SK-N-SH (cell line): ENCODE results near the gene PCK2. TPM values are rescaled to one million over a fixed set of nuclear protein-coding genes. Genes with fewer than 3 reads are reported as not detected.

Source experiments
- CTCF ChIA-PET: fragments of 300-600, 350-600 bp; formaldehyde crosslinking; extraction: SDS; loops from one replicate; lab custom pipeline; 2021; lab: Yijun Ruan, JAX
- POLR2A ChIA-PET: fragments of 350-600 bp; sonication (Branson Sonifier 250); formaldehyde crosslinking; extraction: SDS; loops from one replicate; lab custom pipeline; 2020; ENCODE audit warnings: antibody characterized with exemption, inconsistent platforms; lab: Yijun Ruan, JAX
- DNase-seq: peaks from one replicate; pipeline ENCODE4 v3.0.0; 2012
- H2AFZ ChIP-seq: fragments of 200-600 bp; sonication (generic); 2 replicates; pipeline ENCODE4 v1.8.1; 2016; ENCODE audit warnings: antibody characterized with exemption, mild to moderate bottlenecking, low read depth
- H3F3A ChIP-seq: fragments of 200-600 bp; sonication (generic); replicated peaks from 2 replicates; pipeline ENCODE3; 2016; ENCODE audit warnings: antibody characterized with exemption, mild to moderate bottlenecking; ENCODE audit not compliant: insufficient read depth
- H3K27ac ChIP-seq, 2 experiments: fragments of 200-500 bp in 1 of 2; fragments of 200-600 bp in 1 of 2; sonication (Bioruptor generic) in 1 of 2; sonication (generic), shearing (Covaris generic) in 1 of 2; 2 replicates each; pipeline versions ENCODE4 v1.5.1 to v1.6.1; 2014 to 2016; ENCODE audit warnings: low read depth in 2 of 2, inconsistent platforms in 1 of 2, low read length in 1 of 2, mild to moderate bottlenecking in 1 of 2, mixed read lengths in 1 of 2
- H3K27me3 ChIP-seq: fragments of 200-600 bp; sonication (generic), shearing (Covaris generic); 2 replicates; pipeline ENCODE4 v1.6.1; 2016; ENCODE audit warnings: mixed run types; ENCODE audit not compliant: insufficient read depth
- H3K36me3 ChIP-seq, 2 experiments: fragments of 200-500 bp in 1 of 2; fragments of 200-600 bp in 1 of 2; sonication (Bioruptor generic) in 1 of 2; sonication (generic) in 1 of 2; replicated peaks in 1 of 2; 2 replicates each; pipeline versions ENCODE3 to v1.5.1; 2014 to 2016; ENCODE audit warnings: low read length in 1 of 2, mild to moderate bottlenecking in 1 of 2; ENCODE audit not compliant: insufficient read depth in 2 of 2, control insufficient read depth in 1 of 2
- H3K4me1 ChIP-seq, 2 experiments: fragments of 200-500 bp in 1 of 2; fragments of 200-600 bp in 1 of 2; sonication (Bioruptor generic) in 1 of 2; sonication (generic), shearing (Covaris generic) in 1 of 2; 2 replicates each; pipeline versions ENCODE4 v1.5.1 to v1.6.1; 2014 to 2016; ENCODE audit warnings: low read depth in 1 of 2, low read length in 1 of 2, mixed run types in 1 of 2; ENCODE audit not compliant: insufficient read depth in 2 of 2, control insufficient read depth in 1 of 2
- H3K4me2 ChIP-seq: fragments of 200-600 bp; sonication (generic), shearing (Covaris generic); 2 replicates; pipeline ENCODE4 v1.6.1; 2017; ENCODE audit warnings: mixed run types
- H3K4me3 ChIP-seq, 2 experiments: fragments of 200-500 bp in 1 of 2; fragments of 200-600 bp in 1 of 2; sonication (Bioruptor generic) in 1 of 2; sonication (generic), shearing (Covaris generic) in 1 of 2; 2 replicates each; pipeline versions ENCODE4 v1.5.1 to v1.8.1; 2014 to 2016; ENCODE audit warnings: low read depth in 2 of 2, inconsistent platforms in 1 of 2, low read length in 1 of 2, mild to moderate bottlenecking in 1 of 2, mixed read lengths in 1 of 2, moderate library complexity in 1 of 2
- H3K79me2 ChIP-seq: fragments of 200-600 bp; sonication (generic); 2 replicates; pipeline ENCODE4 v1.8.1; 2017; ENCODE audit warnings: mild to moderate bottlenecking; ENCODE audit not compliant: insufficient read depth
- H3K9ac ChIP-seq: fragments of 200-600 bp; sonication (generic); 2 replicates; pipeline ENCODE4 v1.6.1; 2017; ENCODE audit warnings: mixed run types
- H3K9me2 ChIP-seq: fragments of 200-600 bp; sonication (generic); 2 replicates; pipeline ENCODE4 v1.6.1; 2017; ENCODE audit warnings: mixed run types
- H3K9me3 ChIP-seq: fragments of 200-600 bp; sonication (generic); 2 replicates; pipeline ENCODE4 v1.6.1; 2017; ENCODE audit warnings: mixed run types, mild to moderate bottlenecking, moderate library complexity
- H4K20me1 ChIP-seq: fragments of 200-600 bp; sonication (generic); 2 replicates; pipeline ENCODE4 v1.6.1; 2017; ENCODE audit warnings: mild to moderate bottlenecking, mixed run types; ENCODE audit not compliant: insufficient read depth
- EP300 ChIP-seq, 2 experiments: IDR thresholded peaks; 2 replicates each; pipeline versions ENCODE4 v1.4.0 to v1.6.1; 2012; ENCODE audit warnings: borderline replicate concordance in 1 of 2, low read depth in 1 of 2, low read length in 1 of 2
- FOSL2 ChIP-seq: IDR thresholded peaks from 2 replicates; pipeline ENCODE4 v1.4.0; 2012; ENCODE audit warnings: low read depth, mild to moderate bottlenecking, moderate library complexity, borderline replicate concordance
- GATA2 ChIP-seq: sonication (generic); formaldehyde crosslinking; IDR thresholded peaks from 2 replicates; pipeline ENCODE4 v1.5.0; 2020; ENCODE audit warnings: mild to moderate bottlenecking, missing genetic modification reagents
- NFIC ChIP-seq: IDR thresholded peaks from 2 replicates; pipeline ENCODE4 v1.4.0; 2012; ENCODE audit warnings: borderline replicate concordance
- NRF1 ChIP-seq: IDR thresholded peaks from 2 replicates; pipeline ENCODE4 v1.6.1; 2012; ENCODE audit warnings: low read depth, mild to moderate bottlenecking, low read length
- POLR2AphosphoS5 ChIP-seq: IDR thresholded peaks from 2 replicates; pipeline ENCODE4 v1.6.1; 2012; ENCODE audit warnings: low read depth, low read length
- RAD21 ChIP-seq: IDR thresholded peaks from 2 replicates; pipeline ENCODE4 v1.6.1; 2012; ENCODE audit warnings: mild to moderate bottlenecking, low read length
- RXRA ChIP-seq: IDR thresholded peaks from 2 replicates; pipeline ENCODE4 v1.4.0; 2012; ENCODE audit warnings: low read depth, mild to moderate bottlenecking, borderline replicate concordance
- SMC3 ChIP-seq: IDR thresholded peaks from 2 replicates; pipeline ENCODE4 v1.6.1; 2012; ENCODE audit warnings: low read depth, low read length, improper control_type of control experiment
- TAF1 ChIP-seq: IDR thresholded peaks from 2 replicates; pipeline ENCODE4 v1.6.1; 2012; ENCODE audit warnings: low read depth, mild to moderate bottlenecking, low read length, moderate library complexity, borderline replicate concordance
- TCF12 ChIP-seq: IDR thresholded peaks from 2 replicates; pipeline ENCODE4 v1.4.0; 2012
- WGBS: methylation state at CpG from one replicate; pipeline ENCODE4 v1.1.6; 2017; ENCODE audit warnings: low lambda C conversion rate; 5-methylcytosine and 5-hydroxymethylcytosine counted together
- polyA plus RNA-seq, 3 experiments: library from polyadenylated mRNA; depleted of rRNA; stranded (reverse); fragments of >200 nt; gene quantifications; 2 replicates each; pipeline ENCODE4 v1.2.3, GENCODE V29; 2012
- TF ChIP-seq, protein P1 (sequence below): IDR thresholded peaks from 2 replicates; pipeline ENCODE4 v1.4.0; 2012; ENCODE audit warnings: low read depth, borderline replicate concordance
- TF ChIP-seq, protein P2 (sequence below): fragments of 150-350 bp; IDR thresholded peaks from 2 replicates; pipeline ENCODE4 v1.6.1; 2016; ENCODE audit warnings: mild to moderate bottlenecking, low read depth, low read length
- TF ChIP-seq, protein P3 (sequence below): IDR thresholded peaks from 2 replicates; pipeline ENCODE4 v1.4.0; 2012; ENCODE audit warnings: low read depth, borderline replicate concordance
- TF ChIP-seq, protein P4 (sequence below): IDR thresholded peaks from 2 replicates; pipeline ENCODE4; 2012

PCK2 gene
- polyA plus RNA-seq, 1 of the 3 experiments (the other 2 are of a cell fraction) = 16.6 TPM

DNA sequence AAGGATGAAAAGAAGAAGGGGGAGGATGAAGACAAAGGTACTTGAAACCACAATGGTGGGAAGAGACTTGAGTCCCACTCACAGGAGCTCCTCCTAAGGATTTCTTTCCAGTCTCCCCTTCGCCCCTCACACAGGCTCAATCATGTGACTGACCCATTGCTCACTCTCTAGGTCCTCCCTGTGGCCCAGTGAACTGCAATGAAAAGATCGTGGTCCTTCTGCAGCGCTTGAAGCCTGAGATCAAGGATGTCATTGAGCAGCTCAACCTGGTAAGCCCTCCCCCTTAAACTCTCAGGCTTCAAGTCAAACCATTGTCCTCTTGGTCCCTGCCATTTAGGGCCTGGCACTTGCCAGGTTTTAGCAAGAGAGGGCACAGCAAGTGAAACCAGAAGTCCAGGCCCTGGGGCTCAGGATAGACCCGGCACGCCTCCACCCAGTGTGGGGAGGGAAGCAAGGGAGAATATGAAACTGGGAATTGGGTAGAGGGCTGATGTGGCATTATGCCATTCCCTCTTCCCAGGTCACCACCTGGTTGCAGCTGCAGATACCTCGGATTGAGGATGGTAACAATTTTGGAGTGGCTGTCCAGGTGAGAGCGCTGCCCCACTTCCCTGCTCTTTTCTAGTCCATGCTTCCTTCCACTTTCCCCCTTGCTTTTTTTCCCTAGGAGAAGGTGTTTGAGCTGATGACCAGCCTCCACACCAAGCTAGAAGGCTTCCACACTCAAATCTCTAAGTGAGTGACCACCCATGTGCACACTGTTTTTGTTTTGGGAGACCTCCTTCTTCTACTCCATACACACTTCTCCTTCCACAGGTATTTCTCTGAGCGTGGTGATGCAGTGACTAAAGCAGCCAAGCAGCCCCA lies 43.7 kb downstream of the PCK2 start:
- H3K4me1 ChIP-seq = peaks cover 6 to 36% of the 10 kb centered on the region in 2 experiments; a peak in 3 of 4 replicates
- 92% methylated on average over 8 of the region's 8 CpGs for WGBS
- no peak overlapping the region for H2AFZ ChIP-seq
- no peak for DNase-seq
- peaks cover 15% of the 10 kb centered on the region for H3F3A ChIP-seq
- H3K9me3 ChIP-seq = no peaks in the 10 kb centered on the region
- ChIA-PET CTCF (interaction anchor here (0.7 to 4.7 kb wide), 5 partner anchors 9 to 47 kb away, joined by 3 to 22 read pairs (median 3); partner anchors contain the start of genes IRF9, PCK2 and RNF31), POLR2A (interaction anchor here (0.6 to 3.0 kb wide), 6 partner anchors 9 to 1262 kb away, joined by 3 to 21 read pairs (median 5); partner anchors contain the start of genes DCAF11, IRF9, NRL and PSME2)
- no peaks in the 10 kb centered on the region for H4K20me1 ChIP-seq
- no peaks in the 10 kb centered on the region for H3K9me2 ChIP-seq
- H3K36me3 ChIP-seq = peaks cover 21 to 24% of the 10 kb centered on the region in 2 experiments
- peak overlapping the region; percentile 82; the same call in 1 of the 2 replicates for H3K4me2 ChIP-seq
- 0 out of 4 replicates have a peak overlapping the region, but pooled peaks of 1 of the 2 experiments have one; percentile 82 for H3K4me3 ChIP-seq
- H3K79me2 ChIP-seq = peaks cover 37% of the 10 kb centered on the region
- H3K27ac ChIP-seq = peak overlapping the region in 1 of 2 experiments; percentile 11; a peak in 1 of 4 replicates
- no peaks in the 10 kb centered on the region for H3K27me3 ChIP-seq
- H3K9ac ChIP-seq = no peak overlapping the region
- TF ChIP-seq RXRA = no peak
- TF ChIP-seq, protein P1, sequence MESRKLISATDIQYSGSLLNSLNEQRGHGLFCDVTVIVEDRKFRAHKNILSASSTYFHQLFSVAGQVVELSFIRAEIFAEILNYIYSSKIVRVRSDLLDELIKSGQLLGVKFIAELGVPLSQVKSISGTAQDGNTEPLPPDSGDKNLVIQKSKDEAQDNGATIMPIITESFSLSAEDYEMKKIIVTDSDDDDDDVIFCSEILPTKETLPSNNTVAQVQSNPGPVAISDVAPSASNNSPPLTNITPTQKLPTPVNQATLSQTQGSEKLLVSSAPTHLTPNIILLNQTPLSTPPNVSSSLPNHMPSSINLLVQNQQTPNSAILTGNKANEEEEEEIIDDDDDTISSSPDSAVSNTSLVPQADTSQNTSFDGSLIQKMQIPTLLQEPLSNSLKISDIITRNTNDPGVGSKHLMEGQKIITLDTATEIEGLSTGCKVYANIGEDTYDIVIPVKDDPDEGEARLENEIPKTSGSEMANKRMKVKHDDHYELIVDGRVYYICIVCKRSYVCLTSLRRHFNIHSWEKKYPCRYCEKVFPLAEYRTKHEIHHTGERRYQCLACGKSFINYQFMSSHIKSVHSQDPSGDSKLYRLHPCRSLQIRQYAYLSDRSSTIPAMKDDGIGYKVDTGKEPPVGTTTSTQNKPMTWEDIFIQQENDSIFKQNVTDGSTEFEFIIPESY = no peak
- TF ChIP-seq SMC3 = no peak
- TF ChIP-seq POLR2AphosphoS5 = 0 out of 2 replicates have a peak, but pooled peaks have one; percentile 14
- no peak for TF ChIP-seq TCF12

DNA sequence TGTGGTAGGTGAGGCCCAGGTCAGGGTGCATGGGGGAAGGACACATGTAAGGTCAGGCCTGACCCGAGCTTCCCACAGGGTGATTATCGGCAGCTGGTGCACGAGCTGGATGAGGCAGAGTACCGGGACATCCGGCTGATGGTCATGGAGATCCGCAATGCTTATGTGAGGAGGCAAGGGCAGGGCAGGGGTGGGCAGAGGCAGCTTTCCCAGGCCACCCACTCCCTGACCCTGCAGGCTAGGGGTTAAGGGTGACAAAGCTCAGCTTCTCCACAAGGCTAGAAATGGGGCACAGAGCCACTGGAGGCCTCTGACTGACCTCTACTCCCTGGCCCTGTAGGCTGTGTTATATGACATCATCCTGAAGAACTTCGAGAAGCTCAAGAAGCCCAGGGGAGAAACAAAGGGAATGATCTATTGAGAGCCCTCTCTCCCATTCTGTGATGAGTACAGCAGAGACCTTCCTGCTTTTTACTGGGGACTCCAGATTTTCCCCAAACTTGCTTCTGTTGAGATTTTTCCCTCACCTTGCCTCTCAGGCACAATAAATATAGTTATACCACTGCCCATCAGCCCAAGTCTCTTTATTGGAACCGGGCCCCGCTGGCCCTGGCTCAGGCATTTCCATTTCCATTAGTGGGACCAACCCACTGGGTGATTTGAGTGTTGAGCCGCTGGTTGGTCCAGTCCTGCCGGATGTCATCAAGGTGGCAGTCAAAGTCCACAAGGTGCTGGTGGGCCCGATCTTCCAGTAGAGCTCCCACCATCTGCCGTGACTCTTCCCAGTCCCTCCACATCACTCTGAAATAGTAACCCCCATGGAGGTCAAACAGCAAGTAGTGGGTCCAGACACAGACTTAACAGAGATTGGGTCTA lies 44.5 kb downstream of the PCK2 start:
- Histone ChIP-seq H3K9me3 (no peaks in the 10 kb centered on the region), H3K4me2 (no peak overlapping the region), H4K20me1 (no peaks in the 10 kb centered on the region), H3K36me3 (peaks cover 21 to 33% of the 10 kb centered on the region in 2 experiments), H3K4me3 (no peak overlapping the region), H3K9ac (no peak overlapping the region), H3K27ac (no peak overlapping the region), H3K79me2 (peaks cover 39% of the 10 kb centered on the region), H3K9me2 (no peaks in the 10 kb centered on the region), H3F3A (peaks cover 18% of the 10 kb centered on the region), H3K27me3 (no peaks in the 10 kb centered on the region), H3K4me1 (peaks cover 6 to 36% of the 10 kb centered on the region in 2 experiments; a peak in 3 of 4 replicates), H2AFZ (no peak overlapping the region)
- DNase-seq = no peak
- ChIA-PET POLR2A (interaction anchor here (1.1 to 1.8 kb wide), 3 partner anchors 8 to 32 kb away, joined by 3 to 5 read pairs (median 5); partner anchors contain the start of genes DCAF11, NRL and PSME2), CTCF (interaction anchor here (1.1 to 4.7 kb wide), 4 partner anchors 8 to 30 kb away, joined by 3 to 22 read pairs (median 5); partner anchors contain the start of genes IRF9 and RNF31)
- WGBS = 91% methylated on average over 8 of the region's 13 CpGs
- TF ChIP-seq, protein P2, sequence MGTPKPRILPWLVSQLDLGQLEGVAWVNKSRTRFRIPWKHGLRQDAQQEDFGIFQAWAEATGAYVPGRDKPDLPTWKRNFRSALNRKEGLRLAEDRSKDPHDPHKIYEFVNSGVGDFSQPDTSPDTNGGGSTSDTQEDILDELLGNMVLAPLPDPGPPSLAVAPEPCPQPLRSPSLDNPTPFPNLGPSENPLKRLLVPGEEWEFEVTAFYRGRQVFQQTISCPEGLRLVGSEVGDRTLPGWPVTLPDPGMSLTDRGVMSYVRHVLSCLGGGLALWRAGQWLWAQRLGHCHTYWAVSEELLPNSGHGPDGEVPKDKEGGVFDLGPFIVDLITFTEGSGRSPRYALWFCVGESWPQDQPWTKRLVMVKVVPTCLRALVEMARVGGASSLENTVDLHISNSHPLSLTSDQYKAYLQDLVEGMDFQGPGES = no peak
- TF ChIP-seq TCF12 = no peak
- no peak for TF ChIP-seq GATA2 (CRISPR knock-in tag)
- TF ChIP-seq EP300 (IDR thresholded peaks at IDR 0.05; ENCODE audit: borderline replicate concordance in 1 of 2, low read depth in 1 of 2, low read length in 1 of 2) = no peak
- TF ChIP-seq, protein P1 = no peak
- TF ChIP-seq, protein P3, sequence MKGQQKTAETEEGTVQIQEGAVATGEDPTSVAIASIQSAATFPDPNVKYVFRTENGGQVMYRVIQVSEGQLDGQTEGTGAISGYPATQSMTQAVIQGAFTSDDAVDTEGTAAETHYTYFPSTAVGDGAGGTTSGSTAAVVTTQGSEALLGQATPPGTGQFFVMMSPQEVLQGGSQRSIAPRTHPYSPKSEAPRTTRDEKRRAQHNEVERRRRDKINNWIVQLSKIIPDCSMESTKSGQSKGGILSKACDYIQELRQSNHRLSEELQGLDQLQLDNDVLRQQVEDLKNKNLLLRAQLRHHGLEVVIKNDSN = no peak
- TF ChIP-seq, protein P4, sequence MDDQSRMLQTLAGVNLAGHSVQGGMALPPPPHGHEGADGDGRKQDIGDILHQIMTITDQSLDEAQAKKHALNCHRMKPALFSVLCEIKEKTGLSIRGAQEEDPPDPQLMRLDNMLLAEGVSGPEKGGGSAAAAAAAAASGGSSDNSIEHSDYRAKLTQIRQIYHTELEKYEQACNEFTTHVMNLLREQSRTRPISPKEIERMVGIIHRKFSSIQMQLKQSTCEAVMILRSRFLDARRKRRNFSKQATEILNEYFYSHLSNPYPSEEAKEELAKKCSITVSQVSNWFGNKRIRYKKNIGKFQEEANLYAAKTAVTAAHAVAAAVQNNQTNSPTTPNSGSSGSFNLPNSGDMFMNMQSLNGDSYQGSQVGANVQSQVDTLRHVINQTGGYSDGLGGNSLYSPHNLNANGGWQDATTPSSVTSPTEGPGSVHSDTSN = no peak
- TF ChIP-seq TAF1 = no peak
- TF ChIP-seq FOSL2 = no peak
- no peak for TF ChIP-seq NFIC
- TF ChIP-seq RAD21 = no peak
- no peak for TF ChIP-seq NRF1
